ENCODE data around the gene TYRO3. TPM values are rescaled to one million over a fixed set of nuclear protein-coding genes. Genes with fewer than 3 reads are reported as not detected.

TYRO3 gene
- total and polyA plus RNA-seq, 2 donors (not counting 1 experiment from before 2014, with no cell fraction given), result 0.05 TPM; not detected in 1

- 93% methylated on average over 2 of the region's 9 CpGs for WGBS (ENCODE audit: insufficient coverage)
- intact Hi-C loops (cut with micrococcal nuclease), result no loop called here
- Histone ChIP-seq H3K4me1 (ENCODE audit: control insufficient read depth in 2 of 2, insufficient read depth in 2 of 2, low read length in 2 of 2) (no peaks in the 10 kb centered on the region), H3K36me3 (replicated peaks in 1 of 2; ENCODE audit: control extremely low read depth in 1 of 2, control insufficient read depth in 1 of 2, extremely low read depth in 1 of 2, insufficient read depth in 2 of 2, low read length in 1 of 2) (no peaks in the 10 kb centered on the region), H3K27me3 (replicated peaks in 1 of 4; ENCODE audit: control extremely low read depth in 1 of 4, control insufficient read depth in 3 of 4, insufficient read depth in 4 of 4, low read length in 3 of 4) (peaks cover 0 to 9% (median 0%) of the 10 kb centered on the region in 4 experiments), H4K20me1 (ENCODE audit: control insufficient read depth, insufficient read depth, low read length, poor library complexity, severe bottlenecking) (no peaks in the 10 kb centered on the region), H3K9me3 (ENCODE audit: control extremely low read depth in 1 of 3, control insufficient read depth in 2 of 3, insufficient read depth in 1 of 3, low read length in 2 of 3) (peaks cover 0 to 2% (median 0%) of the 10 kb centered on the region in 3 donors), H3K27ac (ENCODE audit: low read length in 2 of 2) (no peak overlapping the region), H3K79me2 (ENCODE audit: control insufficient read depth, insufficient read depth, low read length) (no peaks in the 10 kb centered on the region), H3K4me2 (replicated peaks; ENCODE audit: low read depth, low read length, poor library complexity, severe bottlenecking) (no peak overlapping the region), H3K9ac (ENCODE audit: low read length) (no peak overlapping the region), H3K4me3 (ENCODE audit: control extremely low read depth in 1 of 5, extremely low read depth in 1 of 5, insufficient read depth in 1 of 5, low read depth in 2 of 5, low read length in 4 of 5) (no peak overlapping the region), H2AFZ (ENCODE audit: insufficient read depth, low read depth, low read length, poor library complexity, severe bottlenecking) (no peak overlapping the region)
- TF ChIP-seq EZH2 (IDR thresholded peaks at IDR 0.05; ENCODE audit: borderline replicate concordance, insufficient read depth, low read depth, low read length, poor library complexity, severe bottlenecking), result no peak
- TF ChIP-seq, protein P1, sequence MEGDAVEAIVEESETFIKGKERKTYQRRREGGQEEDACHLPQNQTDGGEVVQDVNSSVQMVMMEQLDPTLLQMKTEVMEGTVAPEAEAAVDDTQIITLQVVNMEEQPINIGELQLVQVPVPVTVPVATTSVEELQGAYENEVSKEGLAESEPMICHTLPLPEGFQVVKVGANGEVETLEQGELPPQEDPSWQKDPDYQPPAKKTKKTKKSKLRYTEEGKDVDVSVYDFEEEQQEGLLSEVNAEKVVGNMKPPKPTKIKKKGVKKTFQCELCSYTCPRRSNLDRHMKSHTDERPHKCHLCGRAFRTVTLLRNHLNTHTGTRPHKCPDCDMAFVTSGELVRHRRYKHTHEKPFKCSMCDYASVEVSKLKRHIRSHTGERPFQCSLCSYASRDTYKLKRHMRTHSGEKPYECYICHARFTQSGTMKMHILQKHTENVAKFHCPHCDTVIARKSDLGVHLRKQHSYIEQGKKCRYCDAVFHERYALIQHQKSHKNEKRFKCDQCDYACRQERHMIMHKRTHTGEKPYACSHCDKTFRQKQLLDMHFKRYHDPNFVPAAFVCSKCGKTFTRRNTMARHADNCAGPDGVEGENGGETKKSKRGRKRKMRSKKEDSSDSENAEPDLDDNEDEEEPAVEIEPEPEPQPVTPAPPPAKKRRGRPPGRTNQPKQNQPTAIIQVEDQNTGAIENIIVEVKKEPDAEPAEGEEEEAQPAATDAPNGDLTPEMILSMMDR (IDR thresholded peaks at IDR 0.05), result no peak
- H3K4me1 Mint-ChIP-seq, result no peaks in the 10 kb centered on the region
- POLR2A ChIA-PET, result no interaction called here
- DNase-seq, result no peak
- no peak overlapping the region for H3K4me3 Mint-ChIP-seq
- CTCF ChIA-PET, result interaction anchor here (0.5 to 1.5 kb wide), 3 partner anchors 10 to 22 kb away, joined by 3 to 5 read pairs (median 3); partner anchors contain the start of gene RPAP1
- ATAC-seq (ENCODE audit: low read depth), result no peak
- peaks cover 21% of the 10 kb centered on the region for H3K27me3 Mint-ChIP-seq
- H3K9me3 Mint-ChIP-seq (ENCODE audit: insufficient read depth), result no peaks in the 10 kb centered on the region
- H3K27ac Mint-ChIP-seq, result no peak overlapping the region
These were observed 7.3 kb downstream of the TYRO3 start for GRCh38 chr15:41566121-41566885.

- intact Hi-C loops (cut with micrococcal nuclease), result no loop called here
These were observed 8.2 kb downstream of the TYRO3 start for GRCh38 chr15:41567261-41567660.

More at GRCh38 chr15:41567261-41567660, 8.2 kb downstream of the TYRO3 start:
- H3K4me1 Mint-ChIP-seq, result no peaks in the 10 kb centered on the region
- ChIA-PET CTCF (interaction anchor here (1.5 kb wide), 1 partner anchor 9 kb away, joined by 5 read pairs; no protein-coding TSS in a partner anchor), POLR2A (no interaction called here)
- Histone ChIP-seq H3K4me3 (ENCODE audit: control extremely low read depth in 1 of 5, extremely low read depth in 1 of 5, insufficient read depth in 1 of 5, low read depth in 2 of 5, low read length in 4 of 5) (no peak overlapping the region), H3K27ac (ENCODE audit: low read length in 2 of 2) (no peak overlapping the region), H3K4me1 (ENCODE audit: control insufficient read depth in 2 of 2, insufficient read depth in 2 of 2, low read length in 2 of 2) (no peaks in the 10 kb centered on the region), H3K79me2 (ENCODE audit: control insufficient read depth, insufficient read depth, low read length) (no peaks in the 10 kb centered on the region), H3K4me2 (replicated peaks; ENCODE audit: low read depth, low read length, poor library complexity, severe bottlenecking) (no peak overlapping the region), H4K20me1 (ENCODE audit: control insufficient read depth, insufficient read depth, low read length, poor library complexity, severe bottlenecking) (no peaks in the 10 kb centered on the region), H3K9me3 (ENCODE audit: control extremely low read depth in 1 of 3, control insufficient read depth in 2 of 3, insufficient read depth in 1 of 3, low read length in 2 of 3) (no peaks in the 10 kb centered on the region), H3K36me3 (replicated peaks in 1 of 2; ENCODE audit: control extremely low read depth in 1 of 2, control insufficient read depth in 1 of 2, extremely low read depth in 1 of 2, insufficient read depth in 2 of 2, low read length in 1 of 2) (no peaks in the 10 kb centered on the region), H2AFZ (ENCODE audit: insufficient read depth, low read depth, low read length, poor library complexity, severe bottlenecking) (no peak overlapping the region), H3K27me3 (replicated peaks in 1 of 4; ENCODE audit: control extremely low read depth in 1 of 4, control insufficient read depth in 3 of 4, insufficient read depth in 4 of 4, low read length in 3 of 4) (peaks cover 0 to 7% (median 0%) of the 10 kb centered on the region in 4 experiments), H3K9ac (ENCODE audit: low read length) (no peak overlapping the region)
- TF ChIP-seq EZH2 (IDR thresholded peaks at IDR 0.05; ENCODE audit: borderline replicate concordance, insufficient read depth, low read depth, low read length, poor library complexity, severe bottlenecking), result no peak
- TF ChIP-seq, protein P1 (IDR thresholded peaks at IDR 0.05), result no peak
- no peak for DNase-seq
- H3K27me3 Mint-ChIP-seq, result peaks cover 21% of the 10 kb centered on the region
- 100% methylated on average over 2 of the region's 6 CpGs for WGBS (ENCODE audit: insufficient coverage)
- no peak for ATAC-seq (ENCODE audit: low read depth)
- H3K27ac Mint-ChIP-seq, result no peak overlapping the region
- no peak overlapping the region for H3K4me3 Mint-ChIP-seq
- no peaks in the 10 kb centered on the region for H3K9me3 Mint-ChIP-seq (ENCODE audit: insufficient read depth)
